HCT116 (cell line): ENCODE measurements around the gene KHNYN. TPM values are rescaled to one million over a fixed set of nuclear protein-coding genes. Genes with fewer than 3 reads are reported as not detected.

Experiments used
- ATAC-seq: fragments of 200-7000 bp; cut with Tn5 transposase; 2 replicates; pipeline ENCODE4 v1.9.1; 2020; ENCODE audit warnings: mild to moderate bottlenecking, moderate library complexity
- BruUV-seq: library from RNA; stranded (reverse); fragments of 400-500 nt; replicated peaks from 2 replicates; lab custom pipeline; 2021; lab: Mats Ljungman, UMichigan
- CTCF ChIA-PET: fragments of 300-600 bp; sonication (Branson Sonifier 250); formaldehyde crosslinking; loops from one replicate; lab custom pipeline; 2021; ENCODE audit warnings: antibody characterized with exemption; lab: Charles Lee
- POLR2A ChIA-PET: fragments of 300-600, 350-600 bp; sonication (Branson Sonifier 250); formaldehyde crosslinking; loops from one replicate; lab custom pipeline; 2021; ENCODE audit warnings: antibody characterized with exemption; lab: Charles Lee
- RAD21 ChIA-PET, 2 experiments: fragments of 300-600 bp; sonication (Branson Sonifier 250); formaldehyde crosslinking; loops; one replicate each; lab custom pipeline; 2023; ENCODE audit warnings: low total read pairs in 2 of 2; ENCODE audit not compliant: uncharacterized antibody in 2 of 2, unreplicated experiment in 2 of 2, low non-redundant PET in 1 of 2; lab: Charles Lee
- DNase-seq: peaks from one replicate; pipeline ENCODE4 v3.0.0-alpha.2; 2010; ENCODE audit warnings: low read depth, low spot score
- H2AFZ ChIP-seq: fragments of 200-600 bp; shearing (Covaris generic), sonication (generic); 2 replicates; pipeline ENCODE4 v1.6.1; 2017; ENCODE audit warnings: low read depth, mixed run types, mixed read lengths, antibody characterized with exemption, low read length; ENCODE audit not compliant: poor library complexity, severe bottlenecking
- H3K27ac ChIP-seq: 2 replicates; pipeline ENCODE4 v1.5.1; 2012; ENCODE audit warnings: low read depth, low read length
- H3K27me3 ChIP-seq: fragments of 200-600 bp; sonication (generic); 2 replicates; pipeline ENCODE4 v1.6.1; 2016; ENCODE audit warnings: mixed run types, low read length, mixed read lengths; ENCODE audit not compliant: insufficient read depth
- H3K36me3 ChIP-seq, 2 experiments: fragments of 200-500 bp in 1 of 2; fragments of 200-600 bp in 1 of 2; sonication (Bioruptor generic) in 1 of 2; sonication (generic) in 1 of 2; 2 replicates each; pipeline versions ENCODE4 v1.5.1 to v1.6.1; 2014 to 2016; ENCODE audit warnings: low read length in 2 of 2, inconsistent platforms in 1 of 2, mixed read lengths in 1 of 2, mixed run types in 1 of 2; ENCODE audit not compliant: insufficient read depth in 2 of 2, control insufficient read depth in 1 of 2
- H3K4me1 ChIP-seq, 2 experiments: fragments of 200-600 bp in 1 of 2; sonication (generic) in 1 of 2; 2 replicates each; pipeline versions ENCODE4 v1.5.1 to v1.6.1; 2012 to 2017; ENCODE audit warnings: low read length in 2 of 2, inconsistent platforms in 1 of 2, mild to moderate bottlenecking in 1 of 2, mixed read lengths in 1 of 2, mixed run types in 1 of 2, moderate library complexity in 1 of 2; ENCODE audit not compliant: insufficient read depth in 2 of 2, control insufficient read depth in 1 of 2
- H3K4me2 ChIP-seq: fragments of 200-600 bp; sonication (generic); 2 replicates; pipeline ENCODE4 v1.6.1; 2017; ENCODE audit warnings: mixed run types, low read length, mixed read lengths
- H3K4me3 ChIP-seq, 2 experiments: fragments of 200-600 bp in 1 of 2; sonication (generic) in 1 of 2; replicated peaks in 1 of 2; 2 replicates each; pipeline ENCODE4 v1.5.1; 2011 to 2016; ENCODE audit warnings: low read length in 2 of 2, control low read depth in 1 of 2, low read depth in 1 of 2, mild to moderate bottlenecking in 1 of 2, mixed read lengths in 1 of 2, mixed run types in 1 of 2
- H3K79me2 ChIP-seq: fragments of 200-600 bp; sonication (generic); 2 replicates; pipeline ENCODE4 v1.6.1; 2017; ENCODE audit warnings: mild to moderate bottlenecking, mixed run types, low read length, moderate library complexity, mixed read lengths; ENCODE audit not compliant: insufficient read depth
- H3K9ac ChIP-seq: fragments of 200-600 bp; sonication (generic); 2 replicates; pipeline ENCODE4 v1.6.1; 2016; ENCODE audit warnings: low read length, mixed read lengths
- H3K9me2 ChIP-seq: fragments of 200-600 bp; sonication (generic), shearing (Covaris generic); 2 replicates; pipeline ENCODE4 v1.6.1; 2017; ENCODE audit warnings: mixed run types, mild to moderate bottlenecking, moderate library complexity; ENCODE audit not compliant: insufficient read depth
- H3K9me3 ChIP-seq, 2 experiments: fragments of 200-500 bp in 1 of 2; fragments of 200-600 bp in 1 of 2; sonication (Bioruptor generic) in 1 of 2; sonication (generic) in 1 of 2; 2 replicates each; pipeline ENCODE4 v1.6.1; 2014 to 2017; ENCODE audit warnings: low read length in 2 of 2, mixed read lengths in 2 of 2, inconsistent platforms in 1 of 2, low read depth in 1 of 2, mild to moderate bottlenecking in 1 of 2, mixed run types in 1 of 2, moderate library complexity in 1 of 2; ENCODE audit not compliant: control insufficient read depth in 1 of 2, insufficient read depth in 1 of 2
- H4K20me1 ChIP-seq: fragments of 200-600 bp; sonication (generic), shearing (Covaris generic); 2 replicates; pipeline ENCODE4 v1.6.1; 2017; ENCODE audit warnings: mixed run types, mild to moderate bottlenecking, moderate library complexity; ENCODE audit not compliant: insufficient read depth
- CEBPB ChIP-seq: IDR thresholded peaks from 2 replicates; pipeline ENCODE4 v1.6.1; 2012; ENCODE audit warnings: low read depth
- EGR1 ChIP-seq: IDR thresholded peaks from 2 replicates; pipeline ENCODE4 v1.6.1; 2012; ENCODE audit warnings: low read depth
- EZH2 ChIP-seq: fragments of 200-600 bp; sonication (generic); IDR thresholded peaks from 2 replicates; pipeline ENCODE4 v1.6.1; 2017; ENCODE audit warnings: antibody characterized with exemption, mixed run types
- EZH2phosphoT487 ChIP-seq: fragments of 200-600 bp; IDR thresholded peaks from 2 replicates; pipeline ENCODE4 v1.6.1; 2018; ENCODE audit warnings: antibody characterized with exemption, borderline replicate concordance
- FOSL1 ChIP-seq: IDR thresholded peaks from 2 replicates; pipeline ENCODE4 v1.6.1; 2012; ENCODE audit warnings: low read depth
- JUND ChIP-seq: IDR thresholded peaks from 2 replicates; pipeline ENCODE4 v1.6.1; 2012
- POLR2A ChIP-seq: IDR thresholded peaks from 2 replicates; pipeline ENCODE4 v1.7.0; 2011; ENCODE audit warnings: borderline replicate concordance; ENCODE audit not compliant: insufficient read depth, insufficient read length; ENCODE audit errors: extremely low read depth
- POLR2AphosphoS5 ChIP-seq: IDR thresholded peaks from 2 replicates; pipeline ENCODE4 v1.6.1; 2011; ENCODE audit warnings: mild to moderate bottlenecking, low read depth, low read length, moderate library complexity
- RAD21 ChIP-seq: IDR thresholded peaks from 2 replicates; pipeline ENCODE4 v1.6.1; 2012; ENCODE audit warnings: low read depth, mild to moderate bottlenecking
- SIN3A ChIP-seq: IDR thresholded peaks from 2 replicates; pipeline ENCODE4 v1.6.1; 2012; ENCODE audit warnings: low read depth
- SP1 ChIP-seq: IDR thresholded peaks from 2 replicates; pipeline ENCODE4 v1.6.1; 2012; ENCODE audit warnings: low read depth
- TCF7L2 ChIP-seq: IDR thresholded peaks from 2 replicates; pipeline ENCODE4 v1.7.0; 2011; ENCODE audit warnings: borderline replicate concordance, inconsistent platforms; ENCODE audit not compliant: insufficient read depth, insufficient read length; ENCODE audit errors: extremely low read depth
- ZFX ChIP-seq: fragments of 450-650 bp; IDR thresholded peaks from 2 replicates; pipeline ENCODE4 v1.6.1; 2017
- ZNF274 ChIP-seq: fragments of 200-500 bp; sonication (Bioruptor generic); IDR thresholded peaks from 2 replicates; pipeline ENCODE4 v1.6.1; 2014; ENCODE audit warnings: mild to moderate bottlenecking, low read depth, low read length, inconsistent platforms
- intact Hi-C: fragments of 100-400 bp; cut with micrococcal nuclease; formaldehyde crosslinking; loops from 2 replicates; pipeline ENCODE4 v1.10.0; 2022
- total RNA-seq: library from RNA; stranded (reverse); gene quantifications from one replicate; pipeline ENCODE4 v1.2.1, GENCODE V29; 2021; ENCODE audit not compliant: unreplicated experiment
- TF ChIP-seq, protein P1 (sequence below): IDR thresholded peaks from 2 replicates; pipeline ENCODE4 v1.6.1; 2012; ENCODE audit warnings: low read depth
- TF ChIP-seq, protein P2 (sequence below): IDR thresholded peaks from 2 replicates; pipeline ENCODE4 v1.6.1; 2012
- TF ChIP-seq, protein P3 (sequence below): IDR thresholded peaks from 2 replicates; pipeline ENCODE4 v1.6.1; 2012
- TF ChIP-seq, protein P4 (sequence below), 3 experiments: fragments of 200-600 bp in 1 of 3; sonication (generic) in 1 of 3; IDR thresholded peaks in 2 of 3; conservative IDR thresholded peaks in 1 of 3; 2 replicates each; pipeline ENCODE4 v1.5.1; 2012 to 2017; ENCODE audit warnings: low read depth in 2 of 3, low read length in 2 of 3, antibody characterized with exemption in 1 of 3, borderline replicate concordance in 1 of 3, control low read depth in 1 of 3, mild to moderate bottlenecking in 1 of 3, mixed read lengths in 1 of 3, mixed run types in 1 of 3, moderate library complexity in 1 of 3; ENCODE audit not compliant: insufficient read depth in 1 of 3

The KHNYN gene
- total RNA-seq, 1 experiment from 2014 or later, result 50.1 TPM

DNA sequence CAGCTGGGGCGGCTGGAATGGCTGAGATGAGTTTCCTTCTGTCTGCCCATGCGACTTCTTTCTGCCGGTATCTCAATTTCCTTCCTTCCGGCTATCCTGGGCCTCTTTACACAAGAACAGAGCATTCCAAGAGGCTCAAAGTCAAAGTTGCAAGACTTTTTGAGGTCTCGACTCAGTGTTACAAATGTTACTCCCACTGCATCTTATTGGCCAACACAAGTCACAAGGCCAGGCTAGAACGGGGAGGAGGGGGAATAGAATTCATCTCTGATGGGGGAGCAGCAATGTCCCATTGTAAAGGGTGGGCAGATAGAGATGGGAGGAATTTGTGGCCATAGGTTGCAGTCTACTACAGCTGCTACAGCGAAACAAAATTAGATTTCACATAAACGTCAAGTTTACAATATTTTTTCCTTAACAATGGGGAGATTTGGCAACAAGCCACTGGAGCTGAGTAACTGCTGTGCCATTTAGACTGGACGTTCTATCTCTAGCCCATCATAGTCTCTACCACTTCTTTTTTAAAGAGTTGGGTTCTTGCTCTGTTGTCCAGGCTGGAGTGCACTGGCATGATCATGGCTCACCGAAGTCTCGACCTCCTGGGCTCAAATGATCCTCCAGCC, 40.4 kb upstream of the KHNYN start:
- ChIA-PET POLR2A (interaction anchor here (0.6 kb wide), 1 partner anchor 42 kb away, joined by 3 read pairs; no protein-coding TSS in a partner anchor), CTCF (no interaction called here), RAD21 (interaction anchor here in 1 of 2 experiments (0.8 kb wide), 1 partner anchor 42 kb away, joined by 3 read pairs; no protein-coding TSS in a partner anchor)
- no peak for ATAC-seq
- H3K4me1 ChIP-seq, result peaks cover 17 to 28% of the 10 kb centered on the region in 2 experiments
- no peaks in the 10 kb centered on the region for H3K9me3 ChIP-seq
- no peak for DNase-seq
- H3K27ac ChIP-seq, result no peak overlapping the region
- H3K4me3 ChIP-seq, result no peak overlapping the region
- no peaks in the 10 kb centered on the region for H3K79me2 ChIP-seq
- H4K20me1 ChIP-seq, result no peaks in the 10 kb centered on the region
- no peaks in the 10 kb centered on the region for H3K36me3 ChIP-seq
- intact Hi-C loops, result no loop called here
- no peaks in the 10 kb centered on the region for H3K27me3 ChIP-seq
- H2AFZ ChIP-seq, result no peak overlapping the region
- no peaks in the 10 kb centered on the region for H3K9me2 ChIP-seq
- no peak overlapping the region for H3K4me2 ChIP-seq
- no peak for TF ChIP-seq ZNF274
- TF ChIP-seq ZFX, result no peak
- TF ChIP-seq EZH2, result no peak
- TF ChIP-seq SP1, result no peak
- no peak for TF ChIP-seq RAD21
- TF ChIP-seq SIN3A, result no peak
- TF ChIP-seq, protein P1, sequence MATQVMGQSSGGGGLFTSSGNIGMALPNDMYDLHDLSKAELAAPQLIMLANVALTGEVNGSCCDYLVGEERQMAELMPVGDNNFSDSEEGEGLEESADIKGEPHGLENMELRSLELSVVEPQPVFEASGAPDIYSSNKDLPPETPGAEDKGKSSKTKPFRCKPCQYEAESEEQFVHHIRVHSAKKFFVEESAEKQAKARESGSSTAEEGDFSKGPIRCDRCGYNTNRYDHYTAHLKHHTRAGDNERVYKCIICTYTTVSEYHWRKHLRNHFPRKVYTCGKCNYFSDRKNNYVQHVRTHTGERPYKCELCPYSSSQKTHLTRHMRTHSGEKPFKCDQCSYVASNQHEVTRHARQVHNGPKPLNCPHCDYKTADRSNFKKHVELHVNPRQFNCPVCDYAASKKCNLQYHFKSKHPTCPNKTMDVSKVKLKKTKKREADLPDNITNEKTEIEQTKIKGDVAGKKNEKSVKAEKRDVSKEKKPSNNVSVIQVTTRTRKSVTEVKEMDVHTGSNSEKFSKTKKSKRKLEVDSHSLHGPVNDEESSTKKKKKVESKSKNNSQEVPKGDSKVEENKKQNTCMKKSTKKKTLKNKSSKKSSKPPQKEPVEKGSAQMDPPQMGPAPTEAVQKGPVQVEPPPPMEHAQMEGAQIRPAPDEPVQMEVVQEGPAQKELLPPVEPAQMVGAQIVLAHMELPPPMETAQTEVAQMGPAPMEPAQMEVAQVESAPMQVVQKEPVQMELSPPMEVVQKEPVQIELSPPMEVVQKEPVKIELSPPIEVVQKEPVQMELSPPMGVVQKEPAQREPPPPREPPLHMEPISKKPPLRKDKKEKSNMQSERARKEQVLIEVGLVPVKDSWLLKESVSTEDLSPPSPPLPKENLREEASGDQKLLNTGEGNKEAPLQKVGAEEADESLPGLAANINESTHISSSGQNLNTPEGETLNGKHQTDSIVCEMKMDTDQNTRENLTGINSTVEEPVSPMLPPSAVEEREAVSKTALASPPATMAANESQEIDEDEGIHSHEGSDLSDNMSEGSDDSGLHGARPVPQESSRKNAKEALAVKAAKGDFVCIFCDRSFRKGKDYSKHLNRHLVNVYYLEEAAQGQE, result no peak
- no peak for TF ChIP-seq POLR2A
- TF ChIP-seq, protein P2, sequence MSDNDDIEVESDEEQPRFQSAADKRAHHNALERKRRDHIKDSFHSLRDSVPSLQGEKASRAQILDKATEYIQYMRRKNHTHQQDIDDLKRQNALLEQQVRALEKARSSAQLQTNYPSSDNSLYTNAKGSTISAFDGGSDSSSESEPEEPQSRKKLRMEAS, result no peak
- no peak for TF ChIP-seq FOSL1
- no peak for TF ChIP-seq TCF7L2
- TF ChIP-seq EGR1, result no peak
- TF ChIP-seq, protein P3, sequence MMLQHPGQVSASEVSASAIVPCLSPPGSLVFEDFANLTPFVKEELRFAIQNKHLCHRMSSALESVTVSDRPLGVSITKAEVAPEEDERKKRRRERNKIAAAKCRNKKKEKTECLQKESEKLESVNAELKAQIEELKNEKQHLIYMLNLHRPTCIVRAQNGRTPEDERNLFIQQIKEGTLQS, result no peak
- no peak for TF ChIP-seq POLR2AphosphoS5
- TF ChIP-seq, protein P4, sequence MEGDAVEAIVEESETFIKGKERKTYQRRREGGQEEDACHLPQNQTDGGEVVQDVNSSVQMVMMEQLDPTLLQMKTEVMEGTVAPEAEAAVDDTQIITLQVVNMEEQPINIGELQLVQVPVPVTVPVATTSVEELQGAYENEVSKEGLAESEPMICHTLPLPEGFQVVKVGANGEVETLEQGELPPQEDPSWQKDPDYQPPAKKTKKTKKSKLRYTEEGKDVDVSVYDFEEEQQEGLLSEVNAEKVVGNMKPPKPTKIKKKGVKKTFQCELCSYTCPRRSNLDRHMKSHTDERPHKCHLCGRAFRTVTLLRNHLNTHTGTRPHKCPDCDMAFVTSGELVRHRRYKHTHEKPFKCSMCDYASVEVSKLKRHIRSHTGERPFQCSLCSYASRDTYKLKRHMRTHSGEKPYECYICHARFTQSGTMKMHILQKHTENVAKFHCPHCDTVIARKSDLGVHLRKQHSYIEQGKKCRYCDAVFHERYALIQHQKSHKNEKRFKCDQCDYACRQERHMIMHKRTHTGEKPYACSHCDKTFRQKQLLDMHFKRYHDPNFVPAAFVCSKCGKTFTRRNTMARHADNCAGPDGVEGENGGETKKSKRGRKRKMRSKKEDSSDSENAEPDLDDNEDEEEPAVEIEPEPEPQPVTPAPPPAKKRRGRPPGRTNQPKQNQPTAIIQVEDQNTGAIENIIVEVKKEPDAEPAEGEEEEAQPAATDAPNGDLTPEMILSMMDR (IDR thresholded peaks at IDR 0.05 in 2 of 3, conservative IDR thresholded peaks at IDR 0.05 in 1 of 3; ENCODE audit: borderline replicate concordance in 1 of 3, insufficient read depth in 1 of 3, low read depth in 2 of 3, low read length in 2 of 3), result no peak
- TF ChIP-seq JUND, result no peak
- TF ChIP-seq CEBPB, result no peak
- no peak for TF ChIP-seq EZH2phosphoT487
- H3K9ac ChIP-seq, result no peak overlapping the region
- BruUV-seq, result no TSS peak
